ENCODE measurements around the gene KRT39. TPM values are rescaled to one million over a fixed set of nuclear protein-coding genes. Genes with fewer than 3 reads are reported as not detected.

Gene KRT39
- total and polyA plus RNA-seq, 2 experiments from 2014 or later = not detected

- WGBS (ENCODE audit: low lambda C conversion rate, missing lambda C conversion rate) = 95% methylated on average over 4 of the region's 4 CpGs
- no peak overlapping the region for H2AFZ ChIP-seq
- no peak overlapping the region for H3K4me2 ChIP-seq
These were observed 4.6 kb downstream of the KRT39 start for GRCh38 chr17:40962059-40962561.

GRCh38 chr17:40961591-40961990 is 5.2 kb downstream of the KRT39 start:
- DNase-seq (ENCODE audit: low spot score) = no peak
- no peaks in the 10 kb centered on the region for H4K20me1 ChIP-seq (ENCODE audit: insufficient read depth, poor library complexity, severe bottlenecking)
- H3K4me2 ChIP-seq = no peak overlapping the region
- H3K4me3 ChIP-seq = no peak overlapping the region
- no peak overlapping the region for H3K27ac ChIP-seq
- H3K9me2 ChIP-seq (replicated peaks; ENCODE audit: insufficient read depth) = no peaks in the 10 kb centered on the region
- WGBS (ENCODE audit: low lambda C conversion rate, missing lambda C conversion rate) = 64% methylated on average over 1 of the region's 1 CpG
- H3K27me3 ChIP-seq = no peaks in the 10 kb centered on the region
- H3K79me2 ChIP-seq = no peaks in the 10 kb centered on the region
- H3K9me3 ChIP-seq (ENCODE audit: low read depth) = no peaks in the 10 kb centered on the region
- no peaks in the 10 kb centered on the region for H3K36me3 ChIP-seq (replicated peaks; ENCODE audit: insufficient read depth, low read depth)
- H3K4me1 ChIP-seq (ENCODE audit: insufficient read depth) = peaks cover 11% of the 10 kb centered on the region
- H2AFZ ChIP-seq = no peak overlapping the region
- TF ChIP-seq EZH2phosphoT487 (IDR thresholded peaks at IDR 0.05; ENCODE audit: low read depth, severe bottlenecking, unreplicated experiment) = no peak
- TF ChIP-seq, protein P1, sequence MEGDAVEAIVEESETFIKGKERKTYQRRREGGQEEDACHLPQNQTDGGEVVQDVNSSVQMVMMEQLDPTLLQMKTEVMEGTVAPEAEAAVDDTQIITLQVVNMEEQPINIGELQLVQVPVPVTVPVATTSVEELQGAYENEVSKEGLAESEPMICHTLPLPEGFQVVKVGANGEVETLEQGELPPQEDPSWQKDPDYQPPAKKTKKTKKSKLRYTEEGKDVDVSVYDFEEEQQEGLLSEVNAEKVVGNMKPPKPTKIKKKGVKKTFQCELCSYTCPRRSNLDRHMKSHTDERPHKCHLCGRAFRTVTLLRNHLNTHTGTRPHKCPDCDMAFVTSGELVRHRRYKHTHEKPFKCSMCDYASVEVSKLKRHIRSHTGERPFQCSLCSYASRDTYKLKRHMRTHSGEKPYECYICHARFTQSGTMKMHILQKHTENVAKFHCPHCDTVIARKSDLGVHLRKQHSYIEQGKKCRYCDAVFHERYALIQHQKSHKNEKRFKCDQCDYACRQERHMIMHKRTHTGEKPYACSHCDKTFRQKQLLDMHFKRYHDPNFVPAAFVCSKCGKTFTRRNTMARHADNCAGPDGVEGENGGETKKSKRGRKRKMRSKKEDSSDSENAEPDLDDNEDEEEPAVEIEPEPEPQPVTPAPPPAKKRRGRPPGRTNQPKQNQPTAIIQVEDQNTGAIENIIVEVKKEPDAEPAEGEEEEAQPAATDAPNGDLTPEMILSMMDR (IDR thresholded peaks at IDR 0.05; ENCODE audit: poor library complexity) = no peak
- TF ChIP-seq EZH2 (IDR thresholded peaks at IDR 0.05; ENCODE audit: borderline replicate concordance) = no peak

More at GRCh38 chr17:40962059-40962561, 4.6 kb downstream of the KRT39 start:
- TF ChIP-seq EZH2 (IDR thresholded peaks at IDR 0.05; ENCODE audit: borderline replicate concordance) (no peak), EZH2phosphoT487 (IDR thresholded peaks at IDR 0.05; ENCODE audit: low read depth, severe bottlenecking, unreplicated experiment) (no peak)
- TF ChIP-seq, protein P1 (IDR thresholded peaks at IDR 0.05; ENCODE audit: poor library complexity) = no peak
- H3K79me2 ChIP-seq = no peaks in the 10 kb centered on the region
- no peaks in the 10 kb centered on the region for H3K9me3 ChIP-seq (ENCODE audit: low read depth)
- no peak overlapping the region for H3K4me3 ChIP-seq
- peaks cover 6% of the 10 kb centered on the region for H3K4me1 ChIP-seq (ENCODE audit: insufficient read depth)
- no peaks in the 10 kb centered on the region for H3K27me3 ChIP-seq
- no peaks in the 10 kb centered on the region for H3K9me2 ChIP-seq (replicated peaks; ENCODE audit: insufficient read depth)
- H3K27ac ChIP-seq = no peak overlapping the region
- no peaks in the 10 kb centered on the region for H3K36me3 ChIP-seq (replicated peaks; ENCODE audit: insufficient read depth, low read depth)
- H4K20me1 ChIP-seq (ENCODE audit: insufficient read depth, poor library complexity, severe bottlenecking) = no peaks in the 10 kb centered on the region
- no peak for DNase-seq (ENCODE audit: low spot score)

DNA sequence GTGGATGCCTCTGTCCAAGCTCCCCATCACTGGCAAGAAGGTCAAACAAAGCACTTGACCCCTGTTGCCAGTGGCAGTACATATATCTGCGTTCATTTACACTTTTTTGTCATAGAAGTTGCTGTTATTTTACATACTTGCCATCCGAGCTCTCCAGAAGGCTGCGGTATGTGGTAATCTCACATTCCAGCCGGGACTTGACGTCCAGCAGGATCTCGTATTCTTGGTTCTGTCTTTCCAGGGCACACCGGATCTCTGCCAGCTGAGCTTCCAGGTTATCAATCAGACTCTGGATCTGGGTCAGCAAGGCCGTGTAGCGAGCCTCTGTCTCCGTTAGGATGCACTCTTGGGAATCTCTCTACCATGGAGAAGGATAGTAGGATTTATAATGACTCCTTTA is 6.6 kb downstream of the KRT39 start:
- 63% methylated on average over 10 of the region's 10 CpGs for WGBS (ENCODE audit: low lambda C conversion rate, missing lambda C conversion rate)
- no peak overlapping the region for H2AFZ ChIP-seq
- H3K27me3 ChIP-seq = no peaks in the 10 kb centered on the region

More for the DNA sequence above, 6.6 kb downstream of the KRT39 start:
- Histone ChIP-seq H3K79me2 (no peaks in the 10 kb centered on the region), H3K36me3 (replicated peaks; ENCODE audit: insufficient read depth, low read depth) (no peaks in the 10 kb centered on the region), H3K9me3 (ENCODE audit: low read depth) (no peaks in the 10 kb centered on the region), H4K20me1 (ENCODE audit: insufficient read depth, poor library complexity, severe bottlenecking) (no peaks in the 10 kb centered on the region), H3K4me3 (no peak overlapping the region), H3K27ac (no peak overlapping the region), H3K9me2 (replicated peaks; ENCODE audit: insufficient read depth) (no peaks in the 10 kb centered on the region), H3K4me1 (ENCODE audit: insufficient read depth) (peaks cover 15% of the 10 kb centered on the region), H3K4me2 (no peak overlapping the region)
- DNase-seq (ENCODE audit: low spot score) = no peak
- TF ChIP-seq EZH2phosphoT487 (IDR thresholded peaks at IDR 0.05; ENCODE audit: low read depth, severe bottlenecking, unreplicated experiment) = no peak
- TF ChIP-seq, protein P1 (IDR thresholded peaks at IDR 0.05; ENCODE audit: poor library complexity) = no peak
- TF ChIP-seq EZH2 (IDR thresholded peaks at IDR 0.05; ENCODE audit: borderline replicate concordance) = no peak
